Trophoblast cell (in vitro differentiated cells and primary cell): ENCODE results near the gene MEGF11.
"Not testable (repeated sequence)": the region's sequence is repeated elsewhere in the genome, so short reads cannot be mapped to it uniquely, and the experiment has no call there.

Experiments
- DNase-seq, 2 donors: peaks; one replicate each; pipeline ENCODE4 v3.0.0-alpha.2; 2016
- H2AFZ ChIP-seq: 2 replicates; pipeline ENCODE4 v1.6.1; 2013; ENCODE audit warnings: low read length, moderate library complexity, mild to moderate bottlenecking; ENCODE audit not compliant: insufficient read depth, poor library complexity
- H2AK5ac ChIP-seq: 2 replicates; pipeline ENCODE4 v1.6.1; 2013; ENCODE audit warnings: mild to moderate bottlenecking, low read length
- H2BK120ac ChIP-seq: 2 replicates; pipeline ENCODE4 v1.6.1; 2013; ENCODE audit warnings: low read length, mild to moderate bottlenecking, moderate library complexity; ENCODE audit not compliant: insufficient read depth, poor library complexity
- H2BK12ac ChIP-seq: 2 replicates; pipeline ENCODE4 v1.6.1; 2013; ENCODE audit warnings: mild to moderate bottlenecking, low read length, moderate library complexity
- H2BK5ac ChIP-seq: 2 replicates; pipeline ENCODE4 v1.6.1; 2013; ENCODE audit warnings: low read length, low read depth, moderate library complexity, mild to moderate bottlenecking; ENCODE audit not compliant: poor library complexity
- H3K14ac ChIP-seq: 2 replicates; pipeline ENCODE4 v1.6.1; 2013; ENCODE audit warnings: mild to moderate bottlenecking, low read length
- H3K18ac ChIP-seq: 2 replicates; pipeline ENCODE4 v1.6.1; 2013; ENCODE audit warnings: mild to moderate bottlenecking, low read length
- H3K23ac ChIP-seq: 2 replicates; pipeline ENCODE4 v1.6.1; 2013; ENCODE audit warnings: low read length
- H3K27ac ChIP-seq: 2 replicates; pipeline ENCODE4 v1.5.1; 2013; ENCODE audit warnings: low read depth, mild to moderate bottlenecking, inconsistent platforms, low read length, moderate library complexity
- H3K27me3 ChIP-seq: 2 replicates; pipeline ENCODE4 v1.6.1; 2013; ENCODE audit warnings: inconsistent platforms, mild to moderate bottlenecking, low read length, moderate library complexity; ENCODE audit not compliant: insufficient read depth
- H3K36me3 ChIP-seq, 2 experiments: 1 replicate in 1 of 2; 2 replicates in 1 of 2; pipeline ENCODE4 v1.6.1; 2013; ENCODE audit warnings: low read length in 2 of 2, mild to moderate bottlenecking in 2 of 2, moderate library complexity in 1 of 2; ENCODE audit not compliant: insufficient read depth in 2 of 2, control insufficient read depth in 1 of 2
- H3K4ac ChIP-seq: 2 replicates; pipeline ENCODE4 v1.6.1; 2013; ENCODE audit warnings: low read depth, mild to moderate bottlenecking, low read length, moderate library complexity
- H3K4me1 ChIP-seq, 2 experiments: 1 replicate in 1 of 2; 2 replicates in 1 of 2; pipeline ENCODE4 v1.6.1; 2013; ENCODE audit warnings: low read length in 2 of 2, mild to moderate bottlenecking in 2 of 2, moderate library complexity in 1 of 2; ENCODE audit not compliant: insufficient read depth in 2 of 2, control insufficient read depth in 1 of 2
- H3K4me2 ChIP-seq: 2 replicates; pipeline ENCODE4 v1.6.1; 2013; ENCODE audit warnings: inconsistent platforms, mild to moderate bottlenecking, low read length, moderate library complexity
- H3K4me3 ChIP-seq: 2 replicates; pipeline ENCODE4 v1.5.1; 2013; ENCODE audit warnings: mild to moderate bottlenecking, low read depth, low read length, inconsistent platforms
- H3K79me1 ChIP-seq: one replicate; pipeline ENCODE4 v1.6.1; 2013; ENCODE audit warnings: low read length
- H3K79me2 ChIP-seq: 2 replicates; pipeline ENCODE4 v1.6.1; 2013; ENCODE audit warnings: low read length, mild to moderate bottlenecking; ENCODE audit not compliant: control insufficient read depth, insufficient read depth, poor library complexity
- H3K9ac ChIP-seq: 2 replicates; pipeline ENCODE4 v1.6.1; 2013; ENCODE audit warnings: mild to moderate bottlenecking, low read length
- H3K9me3 ChIP-seq: 2 replicates; pipeline ENCODE4 v1.6.1; 2013; ENCODE audit warnings: low read depth, mild to moderate bottlenecking, control low read depth, inconsistent platforms, low read length; ENCODE audit not compliant: insufficient read depth
- H4K12ac ChIP-seq: 2 replicates; pipeline ENCODE4 v1.6.1; 2013; ENCODE audit warnings: low read depth, mild to moderate bottlenecking, low read length, moderate library complexity
- H4K8ac ChIP-seq: 2 replicates; pipeline ENCODE4 v1.6.1; 2013; ENCODE audit warnings: low read depth, mild to moderate bottlenecking, low read length, moderate library complexity
- H4K91ac ChIP-seq: one replicate; pipeline ENCODE4 v1.6.1; 2013; ENCODE audit warnings: low read depth, mild to moderate bottlenecking, low read length, moderate library complexity
- WGBS: extraction: QIAGEN DNeasy Blood & Tissue Kit; methylation state at CpG from one replicate; pipeline ENCODE4 v1.1.7; 2013; ENCODE audit warnings: missing lambda C conversion rate; ENCODE audit not compliant: insufficient read length, insufficient coverage; ENCODE audit errors: extremely low coverage; 5-methylcytosine and 5-hydroxymethylcytosine counted together

MEGF11 gene

GRCh38 chr15:65979837-65980236 is 273.7 kb downstream of the MEGF11 start:
- DNase-seq, result no peak
- no peak overlapping the region for H2AFZ ChIP-seq
- H2BK5ac ChIP-seq, result no peak overlapping the region
- H3K79me2 ChIP-seq, result no peaks in the 10 kb centered on the region
- H3K9me3 ChIP-seq, result no peaks in the 10 kb centered on the region
- no peak overlapping the region for H4K12ac ChIP-seq
- no peak overlapping the region for H2AK5ac ChIP-seq
- H3K18ac ChIP-seq, result no peak overlapping the region
- H3K23ac ChIP-seq, result no peak overlapping the region
- no peak overlapping the region for H2BK120ac ChIP-seq
- H3K9ac ChIP-seq, result no peak overlapping the region
- no peaks in the 10 kb centered on the region for H3K27me3 ChIP-seq
- no peak overlapping the region for H3K4me2 ChIP-seq
- no peak overlapping the region for H3K4ac ChIP-seq
- H4K91ac ChIP-seq, result no peak overlapping the region
- no peak overlapping the region for H4K8ac ChIP-seq
- WGBS, result no CpG with 5 or more reads among the region's 2 CpGs
- H3K27ac ChIP-seq, result no peak overlapping the region
- H3K14ac ChIP-seq, result no peak overlapping the region
- no peak overlapping the region for H2BK12ac ChIP-seq
- no peaks in the 10 kb centered on the region for H3K36me3 ChIP-seq
- no peak overlapping the region for H3K4me3 ChIP-seq
- no peaks in the 10 kb centered on the region for H3K79me1 ChIP-seq
- peaks cover 4 to 7% of the 10 kb centered on the region in 2 experiments for H3K4me1 ChIP-seq

GRCh38 chr15:65979316-65979715 is 274.2 kb downstream of the MEGF11 start:
- no CpG with 5 or more reads among the region's 7 CpGs for WGBS
- H3K9ac ChIP-seq, result no peak overlapping the region
- no peak overlapping the region for H4K8ac ChIP-seq
- no peaks in the 10 kb centered on the region for H3K27me3 ChIP-seq
- H2BK5ac ChIP-seq, result no peak overlapping the region
- no peak overlapping the region for H3K27ac ChIP-seq
- no peak overlapping the region for H4K91ac ChIP-seq
- no peaks in the 10 kb centered on the region for H3K9me3 ChIP-seq
- no peaks in the 10 kb centered on the region for H3K79me2 ChIP-seq
- no peak overlapping the region for H2BK12ac ChIP-seq
- H3K4me1 ChIP-seq, result peaks cover 4 to 7% of the 10 kb centered on the region in 2 experiments
- no peak overlapping the region for H3K18ac ChIP-seq
- H4K12ac ChIP-seq, result no peak overlapping the region
- no peak overlapping the region for H3K4me3 ChIP-seq
- DNase-seq, result no peak
- H2AFZ ChIP-seq, result no peak overlapping the region
- H3K4ac ChIP-seq, result no peak overlapping the region
- no peak overlapping the region for H3K23ac ChIP-seq
- no peaks in the 10 kb centered on the region for H3K36me3 ChIP-seq
- no peak overlapping the region for H2BK120ac ChIP-seq
- H3K14ac ChIP-seq, result no peak overlapping the region
- H3K79me1 ChIP-seq, result no peaks in the 10 kb centered on the region
- no peak overlapping the region for H2AK5ac ChIP-seq
- H3K4me2 ChIP-seq, result no peak overlapping the region

GRCh38 chr15:65978110-65978509 is 275.4 kb downstream of the MEGF11 start:
- no peak overlapping the region for H3K4ac ChIP-seq
- no peak overlapping the region for H3K14ac ChIP-seq
- no peaks in the 10 kb centered on the region for H3K36me3 ChIP-seq
- H2AFZ ChIP-seq, result no peak overlapping the region
- no peaks in the 10 kb centered on the region for H3K79me2 ChIP-seq
- no peak overlapping the region for H2AK5ac ChIP-seq
- H3K4me3 ChIP-seq, result no peak overlapping the region
- no peak overlapping the region for H2BK120ac ChIP-seq
- H3K18ac ChIP-seq, result no peak overlapping the region
- H3K27me3 ChIP-seq, result no peaks in the 10 kb centered on the region
- no peak overlapping the region for H3K27ac ChIP-seq
- no peak for DNase-seq
- no peak overlapping the region for H3K4me2 ChIP-seq
- H2BK12ac ChIP-seq, result no peak overlapping the region
- H3K23ac ChIP-seq, result no peak overlapping the region
- peaks cover 2% of the 10 kb centered on the region for H3K9me3 ChIP-seq
- no peak overlapping the region for H4K12ac ChIP-seq
- WGBS, result no CpG with 5 or more reads among the region's 1 CpG
- H3K79me1 ChIP-seq, result no peaks in the 10 kb centered on the region
- H3K4me1 ChIP-seq, result peaks cover 4 to 7% of the 10 kb centered on the region in 2 experiments
- H4K91ac ChIP-seq, result no peak overlapping the region
- no peak overlapping the region for H2BK5ac ChIP-seq
- H4K8ac ChIP-seq, result no peak overlapping the region
- H3K9ac ChIP-seq, result no peak overlapping the region

- H3K4me1 ChIP-seq, H3K27ac ChIP-seq, H3K36me3 ChIP-seq, H2BK120ac ChIP-seq, H3K4me3 ChIP-seq, H4K8ac ChIP-seq, H4K12ac ChIP-seq, H3K9ac ChIP-seq, H4K91ac ChIP-seq, H3K18ac ChIP-seq, H2BK12ac ChIP-seq, H3K4ac ChIP-seq, DNase-seq, H3K27me3 ChIP-seq, H3K79me1 ChIP-seq, H3K14ac ChIP-seq, H2BK5ac ChIP-seq, H2AK5ac ChIP-seq, H3K4me2 ChIP-seq, H3K79me2 ChIP-seq, H3K23ac ChIP-seq, H2AFZ ChIP-seq, H3K9me3 ChIP-seq: not testable (repeated sequence)
- no CpG with 5 or more reads among the region's 7 CpGs for WGBS
Measured at GRCh38 chr15:65976196-65976595, 277.4 kb downstream of the MEGF11 start.

- no peak overlapping the region for H2AFZ ChIP-seq
- no peaks in the 10 kb centered on the region for H3K36me3 ChIP-seq
- no peak overlapping the region for H2AK5ac ChIP-seq
- DNase-seq, result no peak
- H3K9ac ChIP-seq, result no peak overlapping the region
- peaks cover 2% of the 10 kb centered on the region for H3K9me3 ChIP-seq
- no peak overlapping the region for H3K4ac ChIP-seq
- H4K12ac ChIP-seq, result no peak overlapping the region
- no peak overlapping the region for H4K8ac ChIP-seq
- H3K27ac ChIP-seq, result no peak overlapping the region
- no peaks in the 10 kb centered on the region for H3K27me3 ChIP-seq
- H3K4me3 ChIP-seq, result no peak overlapping the region
- H2BK120ac ChIP-seq, result no peak overlapping the region
- H2BK5ac ChIP-seq, result no peak overlapping the region
- H3K79me2 ChIP-seq, result no peaks in the 10 kb centered on the region
- H3K23ac ChIP-seq, result no peak overlapping the region
- H3K79me1 ChIP-seq, result no peaks in the 10 kb centered on the region
- no peak overlapping the region for H4K91ac ChIP-seq
- no peaks in the 10 kb centered on the region for H3K4me1 ChIP-seq
- H3K14ac ChIP-seq, result no peak overlapping the region
- no peak overlapping the region for H3K4me2 ChIP-seq
- H3K18ac ChIP-seq, result no peak overlapping the region
- no peak overlapping the region for H2BK12ac ChIP-seq
Measured at GRCh38 chr15:65971741-65971995, 281.9 kb downstream of the MEGF11 start.
